WERI-Rb-1 (cell line): ENCODE results near the gene NAA10.

Experiments
- DNase-seq: peaks from one replicate; pipeline ENCODE4 v3.0.0-alpha.2; 2020
- H3K27ac ChIP-seq: fragments of 250-450 bp; sonication (Bioruptor Pico); 2 replicates; pipeline ENCODE4 v1.5.1; 2020; ENCODE audit warnings: mild to moderate bottlenecking, moderate library complexity
- H3K27me3 ChIP-seq: fragments of 250-450 bp; sonication (Bioruptor Pico); 2 replicates; pipeline ENCODE4 v1.5.1; 2021; ENCODE audit warnings: mild to moderate bottlenecking, low read depth, moderate library complexity; ENCODE audit not compliant: insufficient read depth, severe bottlenecking
- H3K36me3 ChIP-seq: fragments of 250-450 bp; sonication (Bioruptor Pico); 2 replicates; pipeline ENCODE4 v1.5.1; 2020; ENCODE audit warnings: mild to moderate bottlenecking, moderate library complexity
- H3K4me3 ChIP-seq: 2 replicates; pipeline ENCODE4 v1.5.1; 2011; ENCODE audit warnings: low read depth, mild to moderate bottlenecking, control low read depth, low read length
- H3K9me3 ChIP-seq: fragments of 250-450 bp; sonication (Bioruptor Pico); 2 replicates; pipeline ENCODE4 v1.5.1; 2021; ENCODE audit warnings: mild to moderate bottlenecking, moderate library complexity; ENCODE audit not compliant: severe bottlenecking
- CTCF ChIP-seq: IDR thresholded peaks from 2 replicates; pipeline ENCODE4 v1.5.1; 2011; ENCODE audit warnings: low read depth, mild to moderate bottlenecking, control low read depth, inconsistent platforms, low read length

NAA10 gene

GRCh38 chrX:153967536-153968224 is 32.8 kb upstream of the NAA10 start:
- no peak overlapping the region for H3K4me3 ChIP-seq
- peak overlapping the region; percentile 64 for H3K27ac ChIP-seq
- H3K36me3 ChIP-seq = peaks cover 79% of the 10 kb centered on the region
- peaks cover 18% of the 10 kb centered on the region for H3K27me3 ChIP-seq
- peaks cover 4% of the 10 kb centered on the region for H3K9me3 ChIP-seq
- TF ChIP-seq CTCF = no peak
- no peak for DNase-seq

GRCh38 chrX:153966841-153967535 is 32.2 kb upstream of the NAA10 start:
- peaks cover 86% of the 10 kb centered on the region for H3K36me3 ChIP-seq
- TF ChIP-seq CTCF = no peak
- no peak overlapping the region for H3K27ac ChIP-seq
- peaks cover 20% of the 10 kb centered on the region for H3K27me3 ChIP-seq
- no peak for DNase-seq
- H3K9me3 ChIP-seq = peaks cover 4% of the 10 kb centered on the region
- no peak overlapping the region for H3K4me3 ChIP-seq

- no peaks in the 10 kb centered on the region for H3K9me3 ChIP-seq
- peaks cover 89% of the 10 kb centered on the region for H3K36me3 ChIP-seq
- no peak overlapping the region for H3K4me3 ChIP-seq
- no peak for TF ChIP-seq CTCF
- no peak for DNase-seq
- H3K27me3 ChIP-seq = peaks cover 23% of the 10 kb centered on the region
- H3K27ac ChIP-seq = no peak overlapping the region
Observed at GRCh38 chrX:153966283-153966688, 31.4 kb upstream of the NAA10 start.

GRCh38 chrX:153965406-153965805 is 30.6 kb upstream of the NAA10 start:
- no peak for TF ChIP-seq CTCF
- H3K27ac ChIP-seq = no peak overlapping the region

GRCh38 chrX:153964105-153964504 is 29.3 kb upstream of the NAA10 start:
- DNase-seq = no peak
- peaks cover 95% of the 10 kb centered on the region for H3K36me3 ChIP-seq
- no peak for TF ChIP-seq CTCF
- H3K9me3 ChIP-seq = no peaks in the 10 kb centered on the region
- H3K4me3 ChIP-seq = no peak overlapping the region
- peaks cover 22% of the 10 kb centered on the region for H3K27me3 ChIP-seq
- H3K27ac ChIP-seq = no peak overlapping the region

More at GRCh38 chrX:153965406-153965805, 30.6 kb upstream of the NAA10 start:
- H3K9me3 ChIP-seq = no peaks in the 10 kb centered on the region
- H3K27me3 ChIP-seq = peaks cover 23% of the 10 kb centered on the region
- DNase-seq = no peak
- H3K4me3 ChIP-seq = no peak overlapping the region
- H3K36me3 ChIP-seq = peaks cover 90% of the 10 kb centered on the region
